ENCODE results near the gene BCAS1.

Gene BCAS1

DNA sequence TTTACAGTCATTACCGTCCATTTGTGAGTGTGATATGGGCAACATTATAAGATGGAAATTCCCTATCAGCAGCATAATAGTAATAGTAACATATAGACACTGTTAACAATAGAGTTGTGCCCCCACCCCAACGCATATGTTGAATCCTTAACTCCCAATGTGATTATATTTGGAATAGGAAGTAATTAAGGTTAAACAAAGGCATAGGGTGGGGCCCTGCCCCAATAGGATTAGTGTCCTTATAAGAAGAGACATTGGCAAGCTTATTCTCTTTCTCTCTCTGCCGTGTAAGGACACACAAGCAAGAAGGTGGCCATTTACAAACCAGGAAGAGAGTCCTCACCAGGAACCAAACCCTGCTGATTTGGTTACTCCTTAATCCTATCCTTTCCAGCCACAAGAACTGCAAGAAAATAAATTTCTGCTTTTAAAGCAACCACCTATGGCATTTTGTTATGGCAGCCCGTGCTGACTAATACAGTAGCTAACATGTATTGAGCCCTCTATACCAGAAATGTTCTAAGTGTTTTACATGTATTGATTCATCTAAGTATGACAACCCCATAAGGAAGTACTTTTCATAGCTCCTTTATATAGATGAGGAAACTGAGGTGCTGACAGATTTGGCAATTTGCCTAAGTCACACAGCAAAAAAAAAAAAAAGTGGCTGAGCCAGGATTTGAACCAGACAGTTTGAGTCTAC, 114.2 kb downstream of the BCAS1 start:
- DNase-seq (ENCODE audit: low read depth in 1 of 2, low spot score in 1 of 2) = no peak
- H3K4me3 ChIP-seq (replicated peaks; ENCODE audit: insufficient read depth, low read length) = no peak overlapping the region
- H3K27me3 ChIP-seq (ENCODE audit: insufficient read depth, poor library complexity, severe bottlenecking) = no peaks in the 10 kb centered on the region
- no peak for TF ChIP-seq SPI1 (IDR thresholded peaks at IDR 0.05; ENCODE audit: borderline replicate concordance, low read depth)
- no peak for TF ChIP-seq POLR2AphosphoS5 (IDR thresholded peaks at IDR 0.05; ENCODE audit: low read depth)
- TF ChIP-seq GABPA (IDR thresholded peaks at IDR 0.05; ENCODE audit: low read depth) = no peak
- TF ChIP-seq, protein P1, sequence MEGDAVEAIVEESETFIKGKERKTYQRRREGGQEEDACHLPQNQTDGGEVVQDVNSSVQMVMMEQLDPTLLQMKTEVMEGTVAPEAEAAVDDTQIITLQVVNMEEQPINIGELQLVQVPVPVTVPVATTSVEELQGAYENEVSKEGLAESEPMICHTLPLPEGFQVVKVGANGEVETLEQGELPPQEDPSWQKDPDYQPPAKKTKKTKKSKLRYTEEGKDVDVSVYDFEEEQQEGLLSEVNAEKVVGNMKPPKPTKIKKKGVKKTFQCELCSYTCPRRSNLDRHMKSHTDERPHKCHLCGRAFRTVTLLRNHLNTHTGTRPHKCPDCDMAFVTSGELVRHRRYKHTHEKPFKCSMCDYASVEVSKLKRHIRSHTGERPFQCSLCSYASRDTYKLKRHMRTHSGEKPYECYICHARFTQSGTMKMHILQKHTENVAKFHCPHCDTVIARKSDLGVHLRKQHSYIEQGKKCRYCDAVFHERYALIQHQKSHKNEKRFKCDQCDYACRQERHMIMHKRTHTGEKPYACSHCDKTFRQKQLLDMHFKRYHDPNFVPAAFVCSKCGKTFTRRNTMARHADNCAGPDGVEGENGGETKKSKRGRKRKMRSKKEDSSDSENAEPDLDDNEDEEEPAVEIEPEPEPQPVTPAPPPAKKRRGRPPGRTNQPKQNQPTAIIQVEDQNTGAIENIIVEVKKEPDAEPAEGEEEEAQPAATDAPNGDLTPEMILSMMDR (IDR thresholded peaks at IDR 0.05; ENCODE audit: insufficient read depth, low read length) = no peak
- TF ChIP-seq, protein P2, sequence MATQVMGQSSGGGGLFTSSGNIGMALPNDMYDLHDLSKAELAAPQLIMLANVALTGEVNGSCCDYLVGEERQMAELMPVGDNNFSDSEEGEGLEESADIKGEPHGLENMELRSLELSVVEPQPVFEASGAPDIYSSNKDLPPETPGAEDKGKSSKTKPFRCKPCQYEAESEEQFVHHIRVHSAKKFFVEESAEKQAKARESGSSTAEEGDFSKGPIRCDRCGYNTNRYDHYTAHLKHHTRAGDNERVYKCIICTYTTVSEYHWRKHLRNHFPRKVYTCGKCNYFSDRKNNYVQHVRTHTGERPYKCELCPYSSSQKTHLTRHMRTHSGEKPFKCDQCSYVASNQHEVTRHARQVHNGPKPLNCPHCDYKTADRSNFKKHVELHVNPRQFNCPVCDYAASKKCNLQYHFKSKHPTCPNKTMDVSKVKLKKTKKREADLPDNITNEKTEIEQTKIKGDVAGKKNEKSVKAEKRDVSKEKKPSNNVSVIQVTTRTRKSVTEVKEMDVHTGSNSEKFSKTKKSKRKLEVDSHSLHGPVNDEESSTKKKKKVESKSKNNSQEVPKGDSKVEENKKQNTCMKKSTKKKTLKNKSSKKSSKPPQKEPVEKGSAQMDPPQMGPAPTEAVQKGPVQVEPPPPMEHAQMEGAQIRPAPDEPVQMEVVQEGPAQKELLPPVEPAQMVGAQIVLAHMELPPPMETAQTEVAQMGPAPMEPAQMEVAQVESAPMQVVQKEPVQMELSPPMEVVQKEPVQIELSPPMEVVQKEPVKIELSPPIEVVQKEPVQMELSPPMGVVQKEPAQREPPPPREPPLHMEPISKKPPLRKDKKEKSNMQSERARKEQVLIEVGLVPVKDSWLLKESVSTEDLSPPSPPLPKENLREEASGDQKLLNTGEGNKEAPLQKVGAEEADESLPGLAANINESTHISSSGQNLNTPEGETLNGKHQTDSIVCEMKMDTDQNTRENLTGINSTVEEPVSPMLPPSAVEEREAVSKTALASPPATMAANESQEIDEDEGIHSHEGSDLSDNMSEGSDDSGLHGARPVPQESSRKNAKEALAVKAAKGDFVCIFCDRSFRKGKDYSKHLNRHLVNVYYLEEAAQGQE (IDR thresholded peaks at IDR 0.05; ENCODE audit: insufficient replicate concordance, low read depth) = no peak
- H3K27ac ChIP-seq (replicated peaks) = no peak overlapping the region

DNA sequence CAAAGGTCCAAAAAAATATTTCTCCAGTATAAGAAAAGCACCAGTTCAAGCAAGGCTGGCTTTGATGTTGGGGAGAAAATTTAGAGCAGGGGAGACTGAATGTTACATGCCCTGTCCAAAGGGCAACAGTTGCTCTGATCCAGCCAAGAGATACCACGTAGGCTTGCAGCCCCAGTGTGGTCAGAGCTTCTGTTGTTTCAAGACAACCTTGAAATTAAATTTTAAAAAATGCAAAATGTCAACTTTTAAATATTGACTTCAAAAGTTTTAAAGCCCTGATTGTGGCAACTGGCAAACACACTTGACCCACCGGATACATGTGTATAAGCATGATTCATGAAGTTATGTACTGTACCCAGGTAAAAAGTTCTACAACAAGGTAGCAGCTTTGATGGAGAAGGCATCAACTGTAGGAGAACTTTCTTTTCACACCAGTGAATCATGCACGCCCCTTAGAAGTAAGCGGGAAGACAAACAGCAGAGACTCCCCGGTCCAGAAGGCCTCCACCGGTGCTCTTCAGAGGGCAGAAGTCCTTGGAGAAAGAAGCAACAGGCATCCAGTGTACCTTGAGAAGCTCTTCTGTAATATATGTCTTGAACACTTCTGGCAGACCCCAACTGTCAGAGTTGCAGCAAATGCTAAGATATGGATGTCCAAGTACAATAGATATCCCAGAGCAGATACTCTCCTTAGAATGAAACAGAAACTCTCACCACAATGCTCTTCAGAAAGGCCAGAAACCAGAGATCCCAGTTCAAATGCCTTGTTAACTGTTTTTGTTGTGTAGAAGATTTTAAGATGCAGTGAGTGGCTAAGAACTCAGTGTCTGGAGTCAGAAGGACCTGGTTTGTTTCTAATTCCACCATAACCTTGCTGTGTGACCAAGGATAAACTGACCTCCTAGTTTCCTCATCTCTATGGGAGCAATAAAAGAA, 115.4 kb downstream of the BCAS1 start:
- no peak overlapping the region for H3K27ac ChIP-seq (replicated peaks)
- no peaks in the 10 kb centered on the region for H3K27me3 ChIP-seq (ENCODE audit: insufficient read depth, poor library complexity, severe bottlenecking)
- DNase-seq (ENCODE audit: low read depth in 1 of 2, low spot score in 1 of 2) = no peak
- no peak for TF ChIP-seq GABPA (IDR thresholded peaks at IDR 0.05; ENCODE audit: low read depth)
- no peak for TF ChIP-seq POLR2AphosphoS5 (IDR thresholded peaks at IDR 0.05; ENCODE audit: low read depth)
- no peak for TF ChIP-seq SPI1 (IDR thresholded peaks at IDR 0.05; ENCODE audit: borderline replicate concordance, low read depth)
- TF ChIP-seq, protein P2 (IDR thresholded peaks at IDR 0.05; ENCODE audit: insufficient replicate concordance, low read depth) = no peak
- TF ChIP-seq, protein P1 (IDR thresholded peaks at IDR 0.05; ENCODE audit: insufficient read depth, low read length) = no peak
- H3K4me3 ChIP-seq (replicated peaks; ENCODE audit: insufficient read depth, low read length) = no peak overlapping the region

DNA sequence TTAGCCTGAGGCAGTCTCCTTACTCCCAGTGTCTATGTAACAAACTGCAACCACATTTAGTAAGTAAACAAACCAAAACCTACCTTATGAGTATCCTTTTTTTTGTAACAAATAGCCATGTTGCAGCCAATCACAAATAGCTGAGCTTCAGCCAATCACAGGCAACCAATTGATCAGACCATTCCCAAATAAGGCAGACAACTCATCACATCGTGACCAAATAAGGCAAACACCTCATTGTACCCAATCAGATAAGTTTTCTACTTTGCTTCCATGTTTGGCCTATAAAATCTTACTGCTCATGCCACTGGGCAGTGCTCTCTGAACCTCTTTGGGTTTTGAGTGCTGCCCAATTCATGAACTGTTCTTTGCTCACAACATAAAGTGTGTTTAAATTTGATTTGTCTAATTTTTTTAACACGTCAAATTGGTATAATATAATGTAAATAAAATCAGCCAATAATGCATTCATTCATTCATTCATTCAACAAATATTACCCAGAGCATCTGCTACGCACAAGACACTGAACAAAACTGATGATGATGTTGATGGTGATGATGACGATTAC, 117.8 kb downstream of the BCAS1 start:
- Histone ChIP-seq H3K27me3 (ENCODE audit: insufficient read depth, poor library complexity, severe bottlenecking) (no peaks in the 10 kb centered on the region), H3K4me3 (replicated peaks; ENCODE audit: insufficient read depth, low read length) (no peak overlapping the region), H3K27ac (replicated peaks) (no peak overlapping the region)
- TF ChIP-seq, protein P2 (IDR thresholded peaks at IDR 0.05; ENCODE audit: insufficient replicate concordance, low read depth) = no peak
- TF ChIP-seq, protein P1 (IDR thresholded peaks at IDR 0.05; ENCODE audit: insufficient read depth, low read length) = no peak
- TF ChIP-seq POLR2AphosphoS5 (IDR thresholded peaks at IDR 0.05; ENCODE audit: low read depth) (no peak), GABPA (IDR thresholded peaks at IDR 0.05; ENCODE audit: low read depth) (no peak), SPI1 (IDR thresholded peaks at IDR 0.05; ENCODE audit: borderline replicate concordance, low read depth) (no peak)
- DNase-seq (ENCODE audit: low read depth in 1 of 2, low spot score in 1 of 2) = no peak
